ENCODE measurements around the gene ITPR3.

DNA sequence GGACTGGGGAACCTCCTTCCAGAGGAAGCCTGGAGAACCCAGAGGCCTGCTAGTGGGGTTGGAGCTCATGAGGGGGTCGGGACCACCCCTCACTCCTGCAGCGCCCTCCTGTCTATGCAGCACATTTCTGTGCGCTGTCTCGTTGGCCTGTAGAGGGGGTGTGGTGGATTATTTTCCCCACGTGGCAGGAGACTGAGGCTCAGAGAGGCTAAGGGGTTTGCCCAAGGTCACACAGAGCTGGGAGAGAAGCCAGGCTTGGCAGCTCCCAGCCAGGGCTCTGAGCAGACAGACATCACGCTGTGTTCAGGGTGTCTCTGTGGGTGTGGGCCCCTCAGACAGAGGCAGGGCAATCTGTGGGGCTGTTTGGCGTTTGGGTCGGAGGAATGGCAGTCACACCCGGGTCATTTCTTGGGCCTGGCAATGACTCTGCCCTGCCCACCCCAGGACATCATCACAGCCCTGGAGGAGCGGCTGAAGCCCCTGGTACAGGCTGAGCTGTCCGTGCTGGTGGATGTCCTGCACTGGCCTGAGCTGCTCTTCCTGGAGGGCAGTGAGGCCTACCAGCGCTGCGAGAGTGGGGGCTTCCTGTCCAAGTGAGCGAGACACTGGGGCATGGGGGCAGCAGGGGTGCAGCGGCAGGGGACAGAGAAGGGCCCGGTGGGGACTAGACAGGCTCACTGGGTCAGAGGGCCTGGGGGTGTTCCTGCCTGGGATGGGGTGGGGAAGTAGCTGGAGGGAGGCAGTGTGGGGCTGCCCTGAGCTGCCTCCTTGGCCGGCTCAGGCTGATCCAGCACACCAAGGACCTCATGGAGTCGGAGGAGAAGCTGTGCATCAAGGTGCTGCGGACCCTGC, 62.7 kb downstream of the ITPR3 start:
- TF ChIP-seq POLR2A (IDR thresholded peaks at IDR 0.05): no peak
- TF ChIP-seq POLR2AphosphoS5 (IDR thresholded peaks at IDR 0.05): no peak
- TF ChIP-seq EP300 (IDR thresholded peaks at IDR 0.05): no peak
